GM12872 (cell line): ENCODE results near the gene ELFN1.

Source experiments
- TF ChIP-seq, protein P1 (sequence below): IDR thresholded peaks from 3 replicates; pipeline ENCODE4 v1.5.1; 2011; ENCODE audit warnings: low read depth, mild to moderate bottlenecking, low read length, moderate library complexity; ENCODE audit not compliant: insufficient read depth

Gene ELFN1

DNA sequence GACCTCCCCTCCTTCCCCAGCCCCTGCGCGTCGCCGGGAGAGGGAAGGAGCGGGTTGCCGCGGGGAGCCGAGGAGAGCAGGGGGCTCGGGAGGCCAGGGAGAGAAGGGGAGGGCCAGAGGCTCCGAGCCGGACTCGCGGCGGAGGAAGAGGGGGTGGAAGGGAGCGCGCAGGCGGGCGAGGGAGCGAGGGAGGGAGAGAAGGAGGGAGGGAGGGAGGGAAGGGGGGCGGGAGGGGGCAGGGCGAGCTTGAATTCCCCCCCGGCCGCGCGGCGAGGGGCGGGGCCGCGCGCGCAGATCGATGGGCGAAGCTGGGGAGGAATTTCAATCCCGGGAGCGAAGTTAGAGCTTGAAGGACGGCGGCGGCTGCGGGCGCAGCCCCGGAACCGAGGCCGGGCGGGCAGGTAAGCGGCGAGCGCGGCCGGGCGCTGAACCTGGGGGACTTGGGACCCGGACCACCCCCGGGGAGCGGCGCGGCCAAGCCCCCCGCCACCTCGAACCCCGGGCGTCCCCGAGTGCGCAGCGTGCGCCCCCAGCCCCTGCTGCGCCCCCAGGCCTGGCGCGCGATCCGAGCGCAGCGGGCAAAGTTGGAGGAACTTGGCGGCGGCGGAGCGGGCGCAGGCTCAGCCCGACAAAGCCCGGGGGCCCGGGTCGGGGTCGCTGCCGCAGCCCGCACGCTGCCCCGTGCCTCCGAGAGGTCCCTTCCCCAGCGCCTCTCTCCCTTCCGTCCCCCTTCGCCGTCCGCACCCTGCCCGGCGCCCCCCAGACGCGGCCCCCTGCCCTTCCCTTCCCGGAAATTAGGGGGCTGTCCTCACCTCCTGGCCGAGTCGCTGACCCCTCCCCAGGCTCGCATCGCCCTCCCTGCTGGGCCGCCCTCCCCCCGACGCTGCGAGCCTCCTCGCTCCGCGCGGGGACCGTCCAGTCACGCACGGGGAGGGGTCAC, at the start of gene ELFN1:
Gene ELFN1, plus strand, starts transcription at position 324 of the 940 bp plus-strand sequence. CDS start 74,320 bp downstream, outside the sequence.
- TF ChIP-seq, protein P1, sequence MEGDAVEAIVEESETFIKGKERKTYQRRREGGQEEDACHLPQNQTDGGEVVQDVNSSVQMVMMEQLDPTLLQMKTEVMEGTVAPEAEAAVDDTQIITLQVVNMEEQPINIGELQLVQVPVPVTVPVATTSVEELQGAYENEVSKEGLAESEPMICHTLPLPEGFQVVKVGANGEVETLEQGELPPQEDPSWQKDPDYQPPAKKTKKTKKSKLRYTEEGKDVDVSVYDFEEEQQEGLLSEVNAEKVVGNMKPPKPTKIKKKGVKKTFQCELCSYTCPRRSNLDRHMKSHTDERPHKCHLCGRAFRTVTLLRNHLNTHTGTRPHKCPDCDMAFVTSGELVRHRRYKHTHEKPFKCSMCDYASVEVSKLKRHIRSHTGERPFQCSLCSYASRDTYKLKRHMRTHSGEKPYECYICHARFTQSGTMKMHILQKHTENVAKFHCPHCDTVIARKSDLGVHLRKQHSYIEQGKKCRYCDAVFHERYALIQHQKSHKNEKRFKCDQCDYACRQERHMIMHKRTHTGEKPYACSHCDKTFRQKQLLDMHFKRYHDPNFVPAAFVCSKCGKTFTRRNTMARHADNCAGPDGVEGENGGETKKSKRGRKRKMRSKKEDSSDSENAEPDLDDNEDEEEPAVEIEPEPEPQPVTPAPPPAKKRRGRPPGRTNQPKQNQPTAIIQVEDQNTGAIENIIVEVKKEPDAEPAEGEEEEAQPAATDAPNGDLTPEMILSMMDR, result no peak

DNA sequence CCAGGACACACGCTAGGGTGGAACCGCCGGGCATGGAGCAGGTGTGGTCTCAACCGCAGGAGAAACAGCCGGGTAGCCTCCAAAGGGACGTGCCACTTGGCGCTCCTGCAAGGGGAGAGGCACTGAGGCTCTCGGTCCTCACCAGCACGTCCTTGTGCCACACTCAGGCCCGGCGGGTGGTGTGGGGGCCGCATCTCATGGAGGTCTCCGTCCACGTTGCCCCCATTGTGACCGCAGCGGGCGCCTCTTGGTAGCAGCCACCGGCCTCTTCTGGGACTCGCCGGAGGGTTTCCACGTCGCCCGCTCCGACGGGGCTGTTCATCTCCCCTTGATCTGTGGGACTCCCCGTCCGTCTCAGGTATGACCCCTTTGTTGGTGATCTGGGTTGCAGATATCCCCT, 49.2 kb upstream of the ELFN1 start:
- TF ChIP-seq, protein P1, result no peak

DNA sequence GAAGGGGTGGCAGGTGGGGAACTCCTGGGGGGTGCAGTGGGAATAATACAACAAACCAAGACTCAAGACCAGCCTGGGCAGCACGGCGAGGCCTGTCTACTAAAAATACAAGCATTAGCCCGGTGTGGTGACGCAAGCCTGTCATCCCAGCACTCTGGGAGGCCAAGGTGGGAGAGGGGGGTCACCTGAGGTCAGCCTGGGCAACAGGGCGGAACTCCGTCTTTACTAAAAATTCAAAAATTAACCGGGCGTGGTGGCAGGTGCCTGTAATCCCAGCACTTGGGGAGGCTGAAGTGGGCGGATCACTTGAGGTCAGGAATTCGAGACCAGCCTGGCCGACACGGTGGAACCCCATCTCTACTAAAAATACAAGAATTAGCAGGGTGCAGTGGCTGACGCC, 48.4 kb upstream of the ELFN1 start:
- TF ChIP-seq, protein P1, result no peak

DNA sequence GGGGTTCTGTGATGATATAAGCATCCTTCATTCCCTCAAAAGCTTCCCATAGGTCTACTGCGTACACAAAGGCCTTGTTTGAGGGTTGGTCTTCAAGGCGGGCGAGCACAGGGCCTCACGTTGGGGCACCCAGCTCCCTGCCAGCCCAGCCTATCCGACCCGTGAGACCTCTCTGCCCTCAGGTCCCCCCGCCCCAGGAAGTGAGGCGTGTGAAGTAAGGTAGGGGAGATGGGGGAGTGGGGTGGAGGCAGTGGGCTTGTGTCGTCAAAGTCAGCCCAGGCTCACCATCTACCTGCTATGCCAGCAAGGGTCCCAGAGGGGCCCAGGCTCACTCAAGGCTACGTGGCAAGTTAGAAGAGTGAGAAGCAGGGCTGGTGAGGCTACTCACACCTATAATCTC, 47.6 kb upstream of the ELFN1 start:
- TF ChIP-seq, protein P1, result no peak

DNA sequence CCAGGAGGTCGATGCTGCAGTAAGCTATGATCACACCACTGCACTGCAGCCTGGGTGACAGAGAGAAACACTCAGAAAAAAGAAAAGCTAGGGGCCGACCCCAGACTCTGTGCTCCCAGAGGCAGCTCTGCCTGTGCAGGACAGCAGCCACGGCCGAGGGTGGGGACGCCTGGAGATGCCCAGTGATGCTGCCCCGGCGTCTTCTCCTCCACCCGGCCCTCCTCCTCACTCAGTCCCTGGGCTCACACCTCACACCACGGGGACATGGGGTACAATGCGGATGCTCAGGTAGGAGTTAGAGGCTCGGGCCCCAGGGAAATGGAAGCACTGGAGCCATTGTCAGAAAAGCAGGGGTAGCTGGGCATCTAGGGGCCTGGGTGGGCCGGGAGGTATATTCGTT, 46.3 kb upstream of the ELFN1 start:
- TF ChIP-seq, protein P1, result no peak

DNA sequence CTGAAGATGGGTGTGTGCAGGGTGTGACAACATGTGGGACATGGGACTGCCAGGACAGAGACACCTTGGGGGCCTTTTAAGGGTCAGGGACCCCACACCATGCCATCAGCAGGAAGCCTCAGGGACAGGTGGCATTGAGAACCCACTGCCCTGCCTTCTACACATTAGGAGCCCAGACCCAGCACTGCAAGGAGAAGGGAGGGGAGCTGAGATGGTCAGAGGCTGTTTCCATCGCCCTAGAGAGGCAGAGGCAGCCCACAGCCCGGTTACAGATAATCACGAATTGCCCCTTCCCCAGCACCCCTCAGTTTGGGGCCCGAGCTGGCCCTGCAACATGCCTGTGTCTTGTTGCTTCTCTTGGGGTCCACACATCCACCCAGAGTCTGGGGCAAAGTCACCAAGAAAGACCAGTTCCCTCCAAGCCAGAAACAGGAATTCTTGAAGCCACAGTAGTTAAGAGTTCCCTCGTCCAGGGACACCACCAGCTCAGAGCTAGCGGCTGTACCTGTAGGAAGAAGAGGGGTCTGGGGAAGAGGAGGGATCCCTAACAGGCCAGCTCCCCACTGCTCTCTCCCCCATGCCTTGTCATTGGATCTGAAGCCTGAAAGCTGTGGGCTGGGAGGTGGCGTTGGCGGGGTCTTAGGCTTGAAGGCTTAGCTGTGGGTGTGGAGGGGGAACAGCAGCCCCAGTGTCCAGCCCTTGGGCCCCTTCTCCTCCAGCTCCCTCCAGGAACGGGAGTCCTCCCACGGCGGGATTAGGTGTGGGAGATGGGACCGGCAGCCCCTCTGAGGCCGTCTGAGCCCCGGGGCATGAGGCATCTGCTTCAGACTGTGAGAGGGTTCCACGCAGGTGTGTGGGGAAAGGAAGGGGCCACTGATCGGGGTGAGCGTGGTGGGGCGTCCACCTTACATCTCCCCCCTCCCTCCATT, 44.8 kb upstream of the ELFN1 start:
- TF ChIP-seq, protein P1, result no peak

DNA sequence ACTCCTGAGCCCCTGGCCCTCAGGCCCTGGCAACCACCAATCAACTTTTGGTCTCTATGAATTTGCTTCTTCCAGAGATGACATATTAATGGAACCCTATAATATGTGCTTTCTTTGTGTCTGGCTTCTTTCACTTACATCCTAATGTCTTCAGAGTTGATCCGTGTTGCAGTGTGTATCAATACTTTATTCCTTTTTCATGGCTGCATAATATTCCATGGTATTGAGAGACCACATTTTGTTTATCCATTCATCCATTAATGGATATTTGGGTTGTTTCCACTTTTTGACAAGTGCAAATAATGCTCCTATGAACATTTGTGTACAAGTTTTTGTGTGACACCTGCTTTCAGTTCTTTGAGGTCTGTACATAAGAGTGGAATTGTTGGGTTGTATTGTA, 43.3 kb upstream of the ELFN1 start:
- TF ChIP-seq, protein P1, result no peak
